GM21786 (cell line): ENCODE data around the gene DNAJC18.
"Not testable (repeated sequence)": the region's sequence is repeated elsewhere in the genome, so short reads cannot be mapped to it uniquely, and the experiment has no call there.

ENCODE experiments used
- ATAC-seq: cut with Tn5 transposase; IDR thresholded peaks from one replicate; pipeline ENCODE4 v1.9.1; 2021; ENCODE audit not compliant: unreplicated experiment

DNAJC18 gene

DNA sequence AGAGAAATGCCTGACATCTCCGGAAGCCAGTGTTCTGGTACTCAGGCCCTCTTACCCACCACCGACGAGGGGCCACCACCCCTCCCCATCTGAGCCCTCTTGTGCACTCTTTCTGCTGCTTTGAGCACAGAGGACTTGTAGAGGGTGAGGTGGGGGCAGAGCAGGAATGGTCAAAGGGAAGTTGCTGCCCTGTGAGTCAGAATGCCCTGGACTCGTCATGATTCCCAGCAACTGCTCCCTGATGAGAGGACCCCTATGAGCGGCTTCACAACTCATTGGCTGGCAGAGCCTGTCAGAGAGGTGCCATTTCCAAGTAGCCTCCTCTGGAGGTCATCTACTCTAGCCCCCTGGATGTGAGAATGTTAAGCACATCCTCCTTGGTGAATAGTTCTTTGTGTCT, 22.4 kb upstream of the DNAJC18 start:
- ATAC-seq = no peak

- ATAC-seq = no peak
These were observed 21.9 kb upstream of the DNAJC18 start for GRCh38 chr5:139461176-139461575.

GRCh38 chr5:139460455-139460854, 21.1 kb upstream of the DNAJC18 start:
- ATAC-seq = no peak

DNA sequence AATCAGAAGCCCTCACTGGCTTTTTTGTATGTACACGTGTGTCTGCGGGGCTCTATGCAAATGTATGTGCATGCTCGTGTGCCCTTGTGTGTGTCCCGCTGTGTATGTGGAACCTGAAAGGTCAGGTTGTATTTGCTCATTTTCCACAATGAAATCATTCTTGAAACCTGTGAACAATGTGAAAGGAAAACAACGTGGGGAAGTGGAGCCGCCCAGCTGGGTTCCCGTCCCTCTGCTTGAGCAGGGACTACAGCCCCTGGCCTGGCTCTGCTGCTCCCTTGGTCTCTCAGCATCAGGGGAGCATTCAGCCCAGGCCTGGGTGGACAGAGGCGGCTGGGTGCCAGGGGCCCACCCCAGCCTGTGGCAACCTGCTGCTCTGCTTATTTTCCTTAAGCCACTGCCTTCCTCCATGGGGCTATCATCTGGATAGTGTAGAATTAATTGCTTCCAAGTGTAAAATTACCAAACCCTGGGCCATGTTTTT, 20.2 kb upstream of the DNAJC18 start:
- ATAC-seq = peak; percentile 35

DNA sequence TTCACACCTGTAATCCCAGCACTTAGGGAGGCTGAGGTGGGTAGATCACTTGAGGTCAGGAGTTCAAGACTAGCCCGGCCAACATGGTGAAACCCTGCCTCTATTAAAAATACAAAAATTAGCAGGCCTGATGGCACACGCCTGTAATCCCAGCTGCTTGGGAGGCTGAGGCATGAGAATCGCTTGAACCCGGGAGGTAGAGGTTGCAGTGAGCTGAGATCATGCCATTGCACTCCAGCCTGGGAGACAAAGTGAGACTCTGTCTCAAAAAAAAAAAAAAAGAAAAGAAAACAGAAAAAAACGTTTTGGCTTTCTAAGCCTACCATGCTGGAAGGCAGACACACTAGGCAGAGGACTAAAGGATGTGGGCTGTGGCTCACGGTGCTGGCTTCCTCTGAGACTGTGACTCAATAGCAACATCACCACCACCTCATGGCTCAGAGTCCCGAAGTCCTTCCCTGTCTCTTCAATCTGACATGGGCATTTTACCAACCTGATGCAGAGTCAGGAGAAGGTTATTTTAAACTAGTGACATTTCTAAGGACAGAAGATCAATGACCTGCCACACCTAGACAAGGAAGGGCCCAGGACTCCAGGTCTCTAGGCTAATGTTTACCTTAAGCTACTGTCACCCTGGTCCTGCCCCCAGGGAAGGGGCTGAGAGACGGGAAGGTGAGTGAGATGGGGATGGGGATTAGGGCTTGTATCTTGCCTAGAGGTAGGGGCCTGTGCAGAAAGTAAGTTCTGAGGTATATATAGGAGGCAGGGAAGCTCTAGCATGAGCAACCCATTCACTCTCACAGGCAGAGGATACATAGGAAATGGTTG, 19.5 kb upstream of the DNAJC18 start:
- peak; percentile 67 for ATAC-seq

- ATAC-seq = no peak
These were observed 18.5 kb upstream of the DNAJC18 start for GRCh38 chr5:139457653-139458306.

- ATAC-seq = no peak
These were observed 17.9 kb upstream of the DNAJC18 start for GRCh38 chr5:139457241-139457640.

GRCh38 chr5:139456776-139457175, 17.5 kb upstream of the DNAJC18 start:
- no peak for ATAC-seq

DNA sequence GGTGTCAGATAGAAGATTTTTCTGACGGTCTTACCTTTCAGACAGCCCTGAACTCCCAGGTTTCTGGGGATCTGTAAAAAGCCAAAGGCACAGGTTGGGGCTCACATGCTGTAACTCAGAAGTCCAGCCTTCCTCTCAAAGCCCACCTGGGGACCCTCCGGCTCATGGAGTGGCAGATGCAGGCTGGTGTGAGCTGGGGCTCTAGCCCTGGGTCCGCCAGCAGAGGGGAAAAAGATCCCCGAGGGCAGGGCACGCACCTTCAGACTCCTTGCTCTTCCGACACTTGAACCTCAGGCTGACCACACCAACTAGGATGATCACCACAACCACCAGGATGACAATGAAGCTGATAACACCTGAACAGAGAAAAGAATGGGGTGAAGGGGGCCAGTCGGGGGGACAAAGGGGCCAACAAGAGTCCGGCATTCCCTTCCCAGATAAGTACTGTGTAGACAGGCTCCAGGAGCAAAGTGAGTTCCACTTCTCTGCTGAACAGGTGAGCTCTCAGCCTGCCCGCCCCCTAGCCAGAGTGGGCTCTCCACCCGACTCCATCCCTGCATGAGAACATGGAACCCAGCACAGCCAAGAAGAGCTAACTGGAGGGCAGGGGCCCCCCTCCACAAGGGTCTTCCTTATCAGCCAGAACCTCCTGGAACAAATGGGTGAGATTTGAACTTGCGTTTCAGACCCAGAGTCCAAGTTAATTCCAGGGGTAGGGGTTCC, 15.4 kb upstream of the DNAJC18 start:
- no peak for ATAC-seq

- ATAC-seq = no peak
These were observed 14.6 kb upstream of the DNAJC18 start for GRCh38 chr5:139453683-139454567.

DNA sequence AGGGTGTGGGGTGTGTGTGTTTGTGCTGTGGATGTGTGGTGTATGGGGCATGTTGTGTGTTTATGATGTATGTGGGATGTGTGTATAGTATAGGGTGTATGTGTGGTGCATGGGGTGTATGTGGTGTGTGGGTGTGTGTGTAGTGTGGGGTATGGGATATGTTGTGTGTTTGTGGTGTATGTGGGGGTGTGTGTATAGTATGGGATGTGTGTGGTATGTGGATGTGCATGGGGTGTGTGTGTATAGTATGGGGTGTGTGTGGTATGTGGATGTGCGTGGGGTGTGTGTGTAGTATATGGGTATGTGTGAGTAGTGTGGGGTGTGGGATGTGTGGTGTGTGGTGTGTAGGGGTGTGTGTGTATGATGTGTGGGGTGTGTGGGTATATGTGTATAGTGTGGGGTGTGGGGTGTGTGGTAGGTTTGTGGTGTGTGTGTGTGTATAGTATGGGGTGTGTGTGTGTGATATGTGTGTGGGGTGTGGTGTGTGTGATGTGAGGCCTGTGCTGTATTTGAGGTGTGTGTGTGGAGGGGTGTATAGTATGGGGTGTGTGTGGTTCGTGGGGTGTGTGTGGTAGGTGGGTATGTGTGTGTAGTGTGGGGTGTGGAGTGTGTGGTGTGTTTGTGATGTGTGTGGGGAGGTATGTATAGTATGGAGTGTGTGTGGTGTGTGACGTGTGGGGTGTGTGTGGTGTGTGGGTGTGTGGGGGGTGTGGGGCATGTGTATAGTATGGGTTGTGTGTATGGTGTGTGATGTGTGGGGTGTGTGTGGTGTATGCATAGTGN, 12.7 kb upstream of the DNAJC18 start:
- no peak for ATAC-seq

- ATAC-seq = no peak
These were observed 11.9 kb upstream of the DNAJC18 start for GRCh38 chr5:139451176-139451575.

- peak; percentile 62 for ATAC-seq
These were observed 7.8 kb upstream of the DNAJC18 start for GRCh38 chr5:139446956-139447779.

DNA sequence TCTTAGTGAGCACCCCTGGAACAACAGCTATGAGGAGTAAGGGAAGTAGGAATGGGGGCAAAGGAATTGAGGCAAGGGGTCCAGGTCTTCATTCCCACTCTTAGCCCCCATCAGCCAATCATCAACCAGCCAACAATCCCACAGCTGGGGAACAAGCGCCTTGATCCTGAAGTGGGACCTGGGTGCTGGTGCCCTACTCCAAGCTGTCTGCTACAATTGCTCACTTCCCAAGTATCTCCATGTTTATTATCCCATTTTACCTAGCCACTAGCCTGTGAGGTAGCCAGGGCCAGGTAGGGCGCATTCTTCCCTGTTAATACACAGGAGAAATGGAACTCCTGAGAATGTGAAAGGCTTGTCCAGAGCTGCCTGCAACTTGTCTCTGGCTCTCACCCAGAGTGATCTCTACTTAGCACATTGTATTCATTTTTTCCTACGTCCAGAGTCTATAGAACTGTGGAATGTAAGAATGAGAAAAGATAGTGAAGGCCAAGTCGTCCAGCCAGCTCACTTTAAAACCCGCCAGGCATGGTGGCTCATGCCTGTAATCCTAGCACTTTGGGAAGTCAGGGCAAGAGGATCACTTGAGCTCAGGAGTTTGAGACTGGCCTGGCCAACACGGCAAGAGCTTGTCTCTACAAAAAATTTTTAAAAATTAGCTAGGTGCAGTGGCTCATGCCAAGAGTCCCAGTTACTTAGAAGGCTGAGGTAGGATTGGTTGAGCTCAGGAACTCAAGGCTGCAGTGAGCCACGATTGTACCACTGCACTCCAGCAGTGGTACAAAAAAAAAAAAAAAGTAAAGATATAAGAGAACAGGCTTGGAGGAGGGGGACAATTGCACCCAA, 6.2 kb upstream of the DNAJC18 start:
- ATAC-seq = no peak

DNA sequence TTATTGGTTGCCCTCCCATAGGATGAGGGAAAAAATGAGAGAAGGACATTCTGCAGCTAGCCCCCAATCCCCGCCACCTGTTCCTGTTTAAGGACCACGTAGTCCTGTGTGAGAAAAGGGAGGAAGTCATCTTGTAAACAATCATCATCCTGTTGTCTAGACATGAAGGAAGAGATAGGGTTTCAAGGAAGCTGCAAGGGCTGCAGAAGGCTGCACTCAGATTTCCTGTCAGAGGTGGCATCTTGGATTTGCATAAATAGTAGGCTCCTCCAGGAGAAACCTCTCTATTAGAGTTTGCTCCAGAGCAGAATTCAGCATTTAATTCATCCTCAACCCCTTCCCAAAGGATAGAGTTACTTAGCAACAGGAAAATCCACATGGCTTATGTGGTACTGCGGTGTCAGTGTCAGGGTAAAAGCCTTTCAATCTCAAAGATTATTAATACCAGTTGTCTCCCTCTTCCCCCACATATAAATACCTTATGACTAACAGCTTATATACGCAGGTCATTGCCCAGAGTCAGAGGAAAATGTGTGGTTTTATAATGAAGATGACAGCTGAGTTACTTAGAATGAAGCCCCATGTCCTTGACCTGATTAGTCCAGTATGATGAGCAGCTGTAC, 4.6 kb upstream of the DNAJC18 start:
- no peak for ATAC-seq

DNA sequence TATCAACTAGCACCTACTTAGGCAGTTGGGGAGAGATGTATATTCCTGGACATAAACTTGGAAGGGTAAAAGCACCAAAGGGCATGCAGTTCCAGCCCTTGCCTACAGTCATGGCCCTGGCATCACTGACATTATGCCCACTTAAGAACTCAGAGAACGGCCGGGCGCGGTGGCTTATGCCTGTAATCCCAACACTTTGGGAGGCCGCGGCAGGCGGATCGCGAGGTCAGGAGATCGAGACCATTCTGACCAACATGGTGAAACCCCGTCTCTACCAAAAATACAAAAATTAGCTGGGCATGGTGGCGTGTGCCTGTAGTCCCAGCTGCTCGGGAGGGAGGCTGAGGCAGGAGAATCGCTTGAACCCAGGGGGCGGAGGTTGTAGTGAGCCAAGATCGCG, 1.1 kb upstream of the DNAJC18 start:
- ATAC-seq = not testable (repeated sequence)

DNA sequence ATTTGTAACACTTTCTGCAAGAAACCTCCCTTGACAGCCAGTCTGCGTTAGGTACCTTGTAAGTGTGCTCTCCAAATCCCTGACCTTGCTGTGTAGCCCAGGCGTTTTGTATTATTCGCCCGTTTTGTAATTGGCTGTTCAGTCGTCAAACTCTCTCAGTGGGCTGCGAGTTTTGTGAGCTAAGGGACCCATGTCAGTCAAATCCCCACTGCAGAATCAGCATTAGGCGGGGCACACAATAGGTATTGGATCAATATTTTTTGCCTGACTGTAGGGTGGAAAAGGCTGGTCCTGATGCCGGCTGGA, 665 bp downstream of the DNAJC18 start:
- no peak for ATAC-seq

DNA sequence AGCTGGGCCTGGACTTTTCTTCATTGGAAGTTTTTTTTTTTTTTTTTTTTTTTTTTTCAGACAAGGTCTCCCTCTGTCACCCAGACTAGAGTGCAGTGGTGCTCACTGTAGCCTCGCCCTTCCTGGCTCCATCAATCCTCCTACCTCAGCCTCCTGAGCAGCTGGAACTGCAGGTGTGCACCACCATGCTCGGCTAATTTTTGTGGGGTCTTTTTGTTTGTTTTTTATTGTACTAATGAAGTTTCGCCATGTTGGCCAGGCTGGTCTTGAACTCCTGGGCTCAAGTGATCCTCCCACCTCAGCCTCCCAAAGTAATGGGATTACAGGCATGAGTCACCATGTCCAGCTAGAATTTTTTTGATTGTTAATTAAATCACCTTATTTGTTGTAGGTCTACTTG, 3.6 kb downstream of the DNAJC18 start:
- ATAC-seq = no peak
